ENCODE measurements around the gene BABAM2.

DNA sequence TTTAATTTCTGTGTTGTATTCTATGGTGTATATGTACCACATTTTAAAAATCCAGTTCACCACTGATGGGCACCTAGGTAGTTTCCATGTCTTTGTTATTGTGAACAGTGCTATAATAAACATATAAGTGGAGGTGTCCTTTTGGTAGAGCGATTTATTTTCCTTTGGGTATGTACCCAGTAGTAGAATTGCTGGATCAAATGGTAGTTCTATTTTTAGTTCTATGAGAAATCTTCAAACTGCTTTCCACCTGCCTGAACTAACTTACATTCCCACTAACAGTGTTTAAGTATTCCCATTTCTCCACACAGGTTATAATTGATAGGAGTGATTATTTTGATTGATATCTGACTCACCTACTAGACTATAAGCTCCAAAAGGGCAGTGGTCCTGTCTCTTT is 148.2 kb downstream of the BABAM2 start:
- TF ChIP-seq ZNF837 (tag by site-specific recombination; IDR thresholded peaks at IDR 0.05) (no peak), ZBTB21 (tag by site-specific recombination; IDR thresholded peaks at IDR 0.05) (no peak), HOXA7 (CRISPR knock-in tag; IDR thresholded peaks at IDR 0.05; ENCODE audit: borderline replicate concordance) (no peak)
- TF ChIP-seq, protein P1, sequence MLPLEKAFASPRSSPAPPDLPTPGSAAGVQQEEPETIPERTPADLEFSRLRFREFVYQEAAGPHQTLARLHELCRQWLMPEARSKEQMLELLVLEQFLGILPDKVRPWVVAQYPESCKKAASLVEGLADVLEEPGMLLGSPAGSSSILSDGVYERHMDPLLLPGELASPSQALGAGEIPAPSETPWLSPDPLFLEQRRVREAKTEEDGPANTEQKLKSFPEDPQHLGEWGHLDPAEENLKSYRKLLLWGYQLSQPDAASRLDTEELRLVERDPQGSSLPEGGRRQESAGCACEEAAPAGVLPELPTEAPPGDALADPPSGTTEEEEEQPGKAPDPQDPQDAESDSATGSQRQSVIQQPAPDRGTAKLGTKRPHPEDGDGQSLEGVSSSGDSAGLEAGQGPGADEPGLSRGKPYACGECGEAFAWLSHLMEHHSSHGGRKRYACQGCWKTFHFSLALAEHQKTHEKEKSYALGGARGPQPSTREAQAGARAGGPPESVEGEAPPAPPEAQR (tag by site-specific recombination; IDR thresholded peaks at IDR 0.05) = no peak
- TF ChIP-seq, protein P2, sequence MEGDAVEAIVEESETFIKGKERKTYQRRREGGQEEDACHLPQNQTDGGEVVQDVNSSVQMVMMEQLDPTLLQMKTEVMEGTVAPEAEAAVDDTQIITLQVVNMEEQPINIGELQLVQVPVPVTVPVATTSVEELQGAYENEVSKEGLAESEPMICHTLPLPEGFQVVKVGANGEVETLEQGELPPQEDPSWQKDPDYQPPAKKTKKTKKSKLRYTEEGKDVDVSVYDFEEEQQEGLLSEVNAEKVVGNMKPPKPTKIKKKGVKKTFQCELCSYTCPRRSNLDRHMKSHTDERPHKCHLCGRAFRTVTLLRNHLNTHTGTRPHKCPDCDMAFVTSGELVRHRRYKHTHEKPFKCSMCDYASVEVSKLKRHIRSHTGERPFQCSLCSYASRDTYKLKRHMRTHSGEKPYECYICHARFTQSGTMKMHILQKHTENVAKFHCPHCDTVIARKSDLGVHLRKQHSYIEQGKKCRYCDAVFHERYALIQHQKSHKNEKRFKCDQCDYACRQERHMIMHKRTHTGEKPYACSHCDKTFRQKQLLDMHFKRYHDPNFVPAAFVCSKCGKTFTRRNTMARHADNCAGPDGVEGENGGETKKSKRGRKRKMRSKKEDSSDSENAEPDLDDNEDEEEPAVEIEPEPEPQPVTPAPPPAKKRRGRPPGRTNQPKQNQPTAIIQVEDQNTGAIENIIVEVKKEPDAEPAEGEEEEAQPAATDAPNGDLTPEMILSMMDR (tag by site-specific recombination; IDR thresholded peaks at IDR 0.05) = no peak
